DMS153 treated with DMSO at 0.1 percent for 48 hours (cell line): ENCODE results near the gene ADAM22.
"Not testable (repeated sequence)": the region's sequence is repeated elsewhere in the genome, so short reads cannot be mapped to it uniquely, and the experiment has no call there.

ENCODE experiments used
- DNase-seq: peaks from one replicate; lab custom pipeline; 2025; ENCODE audit not compliant: unreplicated experiment; lab: John Stamatoyannopoulos, UW

ADAM22 gene

DNA sequence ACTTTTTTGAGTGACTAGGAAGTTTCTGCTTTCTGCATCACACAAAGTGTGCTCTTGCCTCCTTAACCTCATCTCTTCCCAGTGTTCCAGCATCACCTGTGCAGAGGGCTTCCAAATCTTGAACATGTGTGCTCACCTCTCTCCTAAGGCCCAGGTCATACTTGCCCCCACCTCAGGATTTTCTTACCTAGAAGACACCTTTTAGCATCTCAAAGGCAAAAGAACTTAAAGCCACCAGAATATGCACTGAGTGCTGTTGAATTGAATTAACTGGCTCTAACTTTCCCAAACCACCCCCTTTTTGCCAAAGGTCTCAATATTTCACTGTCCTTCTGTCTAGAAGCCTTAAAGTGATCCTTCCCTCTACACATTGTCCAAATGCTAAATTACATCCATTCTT lies 219.3 kb downstream of the ADAM22 start:
- no peak for DNase-seq

DNA sequence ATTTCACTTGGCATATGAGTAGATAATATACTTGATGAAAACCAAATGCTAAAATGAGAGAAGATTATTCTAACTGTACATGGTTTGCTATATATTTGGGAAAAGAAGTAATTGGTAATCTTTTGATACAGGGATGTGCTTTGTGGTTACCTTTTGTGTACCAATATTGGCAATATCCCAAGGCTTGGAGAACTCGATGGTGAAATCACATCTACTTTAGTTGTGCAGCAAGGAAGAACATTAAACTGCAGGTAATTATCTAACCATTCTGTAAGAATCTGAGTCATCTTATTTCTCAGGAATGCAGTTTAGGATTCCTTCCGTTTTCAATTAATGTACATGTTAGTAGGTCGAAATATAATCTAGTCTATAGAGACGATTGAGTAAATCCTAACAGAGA lies 221.7 kb downstream of the ADAM22 start:
- DNase-seq: no peak

DNA sequence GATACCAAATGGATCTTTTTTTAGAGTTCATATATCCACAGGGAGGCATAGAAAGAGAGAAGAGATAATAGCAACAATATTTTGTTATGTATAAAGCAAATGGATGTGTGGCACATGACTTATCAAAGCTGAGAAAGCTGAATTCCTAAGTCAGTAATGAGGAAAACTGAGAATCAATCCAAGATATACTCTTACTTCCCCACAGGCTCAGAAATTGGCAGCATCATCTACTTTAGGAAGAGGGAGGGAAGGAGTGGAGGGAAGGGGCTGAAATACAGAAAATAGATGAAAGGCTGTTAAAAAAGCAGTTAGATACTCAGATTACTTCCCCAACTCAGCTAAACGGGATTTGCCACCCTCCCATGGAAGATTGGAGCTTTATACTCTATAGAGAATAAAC lies 222.3 kb downstream of the ADAM22 start:
- no peak for DNase-seq

DNA sequence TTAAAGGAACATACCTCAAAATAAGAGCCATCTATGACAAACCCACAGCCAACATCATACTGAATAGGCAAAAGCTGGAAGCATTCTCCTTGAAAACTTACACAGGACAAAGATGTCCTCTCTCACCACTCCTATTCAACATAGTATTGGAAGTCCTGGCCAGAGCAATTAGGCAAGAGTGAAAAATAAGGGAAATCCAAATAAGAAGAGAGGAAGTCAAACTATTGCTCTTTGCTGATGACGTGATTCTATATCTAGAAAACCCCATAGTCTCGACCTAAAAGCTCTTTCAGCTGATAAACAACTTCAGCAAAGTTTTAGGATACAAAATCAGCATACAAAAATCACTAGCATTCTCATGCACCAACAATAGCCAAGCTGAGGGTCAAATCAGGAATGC lies 225.7 kb downstream of the ADAM22 start:
- not testable (repeated sequence) for DNase-seq

DNA sequence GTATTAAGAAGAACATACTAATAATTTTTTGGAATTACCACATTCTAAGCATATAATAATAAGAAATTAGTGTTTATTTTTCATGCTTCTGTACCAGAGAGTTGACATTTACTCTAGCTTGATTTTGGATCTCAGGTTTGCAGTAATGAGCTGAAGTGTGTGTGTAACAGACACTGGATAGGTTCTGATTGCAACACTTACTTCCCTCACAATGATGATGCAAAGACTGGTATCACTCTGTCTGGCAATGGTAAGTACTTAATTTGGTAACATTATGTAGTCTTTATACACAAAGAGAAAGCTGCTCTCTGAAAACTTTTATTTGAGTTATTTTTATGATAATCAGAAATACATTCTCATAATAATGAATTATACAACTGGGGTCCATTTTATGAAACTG lies 231.6 kb downstream of the ADAM22 start:
- no peak for DNase-seq

DNA sequence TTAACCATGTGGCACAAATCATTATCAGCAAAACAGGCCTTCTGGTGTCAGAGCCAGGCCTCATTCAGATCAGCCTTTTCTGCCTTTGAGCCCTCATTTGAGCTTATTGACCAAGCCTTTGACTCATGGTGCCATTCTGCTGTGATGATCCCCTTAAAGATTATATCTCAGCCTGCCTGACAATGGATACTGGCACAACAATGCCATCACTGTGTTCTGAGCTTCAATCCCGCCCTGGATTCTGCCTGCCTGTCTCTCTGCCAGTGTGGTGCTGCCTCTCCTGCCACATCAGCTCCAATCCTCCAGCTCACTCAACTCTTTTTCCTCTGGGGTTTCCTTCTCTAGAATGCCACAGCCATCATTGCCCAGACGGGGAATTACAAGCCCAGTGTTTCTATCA lies 233.2 kb downstream of the ADAM22 start:
- no peak for DNase-seq

DNA sequence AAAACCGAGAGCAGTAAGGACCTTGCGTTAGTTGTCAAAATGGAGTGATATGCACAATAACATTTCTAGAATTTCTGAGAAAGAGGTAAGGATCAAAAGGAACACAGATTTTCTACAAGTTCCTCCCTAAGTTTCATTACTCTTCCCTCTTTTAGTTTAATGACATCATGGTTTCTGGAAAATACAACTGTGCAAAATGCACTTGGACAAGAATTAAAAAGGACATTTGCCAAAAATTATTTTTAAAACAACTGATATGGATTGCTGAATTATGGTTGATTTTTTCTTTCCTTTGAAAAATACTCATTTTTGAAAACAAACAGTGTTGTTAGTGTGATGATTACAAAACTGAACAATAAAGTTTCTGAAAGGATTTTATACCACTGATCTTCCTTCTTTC lies 233.7 kb downstream of the ADAM22 start:
- no peak for DNase-seq

DNA sequence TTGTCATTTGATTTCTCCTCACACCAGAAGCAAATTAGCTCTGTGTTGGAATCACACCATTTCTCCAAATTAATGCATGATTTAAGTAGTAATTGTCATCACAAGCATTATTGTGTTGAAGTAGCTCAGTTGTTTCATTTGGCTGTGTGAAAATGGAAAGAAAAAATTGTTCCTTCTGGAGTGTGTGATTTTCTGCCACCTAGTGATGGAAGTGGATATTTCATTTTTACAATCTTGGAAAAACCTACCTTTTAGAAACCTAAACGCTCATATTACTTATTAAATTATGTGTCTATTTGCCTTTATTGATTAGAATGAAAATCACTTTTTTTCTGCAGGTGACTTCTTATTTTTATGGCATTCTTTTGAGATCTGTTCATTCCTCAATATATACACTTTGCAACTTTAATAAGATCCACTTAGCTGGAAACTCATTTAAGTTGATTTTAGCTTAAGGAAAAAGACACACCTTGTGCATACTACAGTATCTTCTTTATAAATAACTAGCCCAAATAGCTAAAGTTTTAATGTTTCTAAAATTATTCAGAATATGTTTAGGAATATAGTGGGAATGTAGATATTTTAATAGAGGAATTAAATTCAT lies 235.8 kb downstream of the ADAM22 start:
- peak; percentile 10 for DNase-seq

DNA sequence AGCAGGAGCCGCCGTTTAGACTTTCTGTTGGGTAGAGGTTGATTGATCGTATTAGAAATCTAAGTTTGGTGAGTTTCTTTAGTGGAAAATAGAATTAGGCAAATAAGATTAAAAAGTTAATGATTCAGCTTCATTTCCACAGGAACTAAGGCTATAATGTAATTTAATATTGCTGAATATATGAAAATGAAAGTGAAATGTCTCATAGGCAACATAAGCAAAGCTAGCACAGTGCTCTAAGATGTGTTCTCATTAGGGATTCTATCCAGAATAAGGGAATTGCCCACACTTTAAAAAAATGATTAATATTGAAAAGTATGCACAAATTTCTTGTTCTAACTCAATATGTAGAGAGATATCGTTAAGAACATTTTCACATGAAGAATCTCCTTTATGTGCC lies 238.8 kb downstream of the ADAM22 start:
- no peak for DNase-seq

DNA sequence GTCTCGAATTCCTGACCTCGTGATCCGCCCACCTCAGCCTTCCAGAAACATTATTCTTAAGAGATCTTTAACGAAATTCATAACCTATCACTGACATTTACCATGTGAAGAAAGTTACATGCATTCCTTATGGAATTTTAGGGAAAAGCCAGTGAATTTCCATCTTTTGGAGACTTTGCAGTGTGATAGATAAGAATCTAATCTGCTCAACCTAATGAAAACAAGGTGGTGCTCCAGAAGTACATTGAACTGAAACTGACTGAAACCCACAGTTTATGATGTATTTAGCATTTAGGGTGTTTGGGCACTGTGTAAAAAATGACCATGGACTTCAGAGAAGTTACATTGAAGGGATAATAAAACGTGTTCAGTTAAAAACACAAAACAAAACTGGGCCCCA lies 242.1 kb downstream of the ADAM22 start:
- no peak for DNase-seq

DNA sequence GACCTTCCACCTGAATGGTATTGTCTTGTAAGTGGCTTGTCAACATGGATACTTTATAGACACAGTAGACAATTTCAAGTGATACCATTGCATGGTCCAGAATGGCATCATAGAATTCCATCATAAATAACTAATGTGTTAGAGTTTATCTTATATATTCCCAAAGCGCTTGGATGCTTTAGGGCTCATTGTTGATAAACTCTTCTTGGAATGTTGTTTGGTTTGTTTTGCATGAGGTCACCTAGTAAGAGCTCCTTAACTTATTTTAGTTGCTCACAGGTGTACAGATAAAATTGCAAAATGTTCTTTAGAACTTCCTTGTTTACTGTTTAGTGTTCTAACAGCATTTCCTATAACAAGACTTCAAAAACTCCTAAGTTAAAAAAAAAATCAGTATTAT lies 249.0 kb downstream of the ADAM22 start:
- no peak for DNase-seq

DNA sequence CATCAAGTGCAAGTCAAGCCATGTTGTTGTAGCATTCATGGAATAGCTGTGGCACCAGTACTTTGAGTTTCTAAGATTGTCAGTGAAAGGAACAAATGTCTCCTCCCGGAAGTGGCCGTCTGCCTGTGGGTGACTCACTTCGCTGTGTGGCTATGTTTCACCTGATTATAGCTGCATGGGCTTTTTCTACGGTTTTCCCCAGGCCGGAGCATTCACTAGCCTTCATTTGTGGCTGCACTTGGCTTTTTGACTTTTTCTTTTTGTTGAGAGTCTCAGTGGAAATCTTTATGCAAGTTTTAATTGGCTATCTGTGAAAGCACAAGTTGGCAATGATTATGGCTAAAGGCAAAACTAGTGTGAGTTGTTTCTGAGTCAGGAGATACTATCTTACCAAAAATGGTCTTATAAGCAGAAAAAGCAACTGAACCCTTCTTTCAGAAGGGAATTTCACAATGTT lies 250.8 kb downstream of the ADAM22 start:
- DNase-seq: no peak

DNA sequence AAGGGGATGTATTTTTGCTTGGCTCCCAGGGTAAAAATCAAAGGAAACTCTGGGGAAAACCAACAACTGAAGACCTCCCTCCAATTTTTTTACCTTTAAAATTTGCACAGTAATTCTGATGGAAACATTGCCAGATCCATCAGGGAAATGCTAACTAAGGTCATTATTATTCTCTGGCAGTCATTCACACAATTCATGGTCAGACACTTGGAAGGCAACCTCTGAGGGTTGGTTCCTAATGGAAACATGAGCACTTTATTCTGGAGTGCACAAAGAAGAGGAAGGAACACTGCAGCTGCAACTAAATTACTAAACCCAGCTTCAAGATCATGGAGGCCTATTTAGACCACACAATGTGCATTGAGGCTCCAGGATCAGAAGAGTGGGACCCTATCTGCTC lies 251.6 kb downstream of the ADAM22 start:
- no peak for DNase-seq

DNA sequence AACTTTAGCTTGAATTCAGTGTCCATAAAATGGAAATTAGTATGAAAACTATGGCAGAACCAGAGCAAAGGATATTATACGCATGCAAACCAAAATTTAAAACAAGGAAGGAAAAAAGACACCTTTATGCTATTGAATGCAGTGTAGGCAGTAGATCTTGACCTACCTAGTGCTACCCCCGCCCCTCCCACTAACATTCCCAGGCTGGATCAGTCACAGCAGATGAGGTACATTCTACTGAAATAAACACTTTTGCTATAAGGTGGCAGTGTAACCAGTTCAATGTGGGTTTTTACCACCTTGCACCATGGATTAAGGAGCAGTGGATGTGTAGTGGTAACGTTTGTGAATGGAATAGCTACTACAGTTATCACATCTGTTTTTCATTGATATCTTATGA lies 257.9 kb downstream of the ADAM22 start:
- no peak for DNase-seq

DNA sequence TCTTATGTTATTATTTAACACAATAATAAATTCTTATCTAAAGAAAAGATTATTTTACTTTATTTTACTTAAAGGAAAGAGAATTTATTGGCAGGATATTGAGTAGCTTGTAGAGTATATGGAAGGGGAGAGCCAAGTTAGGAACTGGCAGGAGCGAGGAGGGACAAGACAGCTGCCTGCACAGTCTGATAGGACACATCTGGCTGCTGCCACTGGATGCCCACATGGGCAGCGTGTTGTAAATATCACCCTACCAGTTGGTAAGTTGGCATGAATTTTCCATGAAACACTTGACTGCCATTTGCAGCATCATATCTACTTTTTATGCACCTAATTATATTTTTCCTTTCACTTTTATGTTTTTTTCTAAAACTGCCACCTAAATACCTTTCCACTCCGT lies 266.2 kb downstream of the ADAM22 start:
- no peak for DNase-seq

DNA sequence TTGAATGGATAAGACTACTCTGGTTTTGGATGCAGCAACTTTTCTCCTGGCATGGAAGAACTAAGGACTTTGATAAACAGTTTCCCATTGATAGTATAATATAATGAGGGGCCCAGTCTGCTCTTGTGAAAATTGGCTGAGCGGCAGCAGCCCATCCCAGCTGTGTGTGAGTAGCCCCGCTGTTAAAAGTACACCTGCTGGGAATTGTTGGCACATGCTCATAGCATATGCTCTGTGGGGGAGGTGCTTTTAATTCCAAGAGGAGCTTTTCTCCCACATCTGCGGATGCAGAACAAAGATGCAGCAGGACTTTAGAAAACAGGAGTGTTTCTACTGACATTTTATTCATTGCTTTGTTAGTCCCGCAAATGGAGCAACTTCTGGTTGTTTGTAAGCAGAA lies 266.7 kb downstream of the ADAM22 start:
- peak; percentile 22 for DNase-seq

DNA sequence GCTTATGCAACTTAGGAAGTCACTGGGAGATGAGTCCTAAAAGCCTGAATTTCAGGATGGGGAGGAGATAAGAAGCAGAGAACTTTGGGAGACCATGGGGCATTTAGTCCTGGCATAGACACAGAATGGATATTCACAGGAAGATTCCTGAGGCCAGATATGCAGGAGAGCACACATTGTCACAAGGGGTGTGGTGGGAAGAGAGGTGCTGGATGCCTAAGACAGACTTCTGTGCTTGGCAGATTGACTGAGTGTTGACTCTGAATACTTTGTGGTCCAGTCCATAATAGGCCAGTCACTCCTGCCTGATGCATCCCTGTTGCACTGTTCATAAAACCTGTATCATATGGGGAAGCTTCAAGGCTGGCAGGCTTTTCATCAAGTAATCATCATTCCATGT lies 267.3 kb downstream of the ADAM22 start:
- no peak for DNase-seq

DNA sequence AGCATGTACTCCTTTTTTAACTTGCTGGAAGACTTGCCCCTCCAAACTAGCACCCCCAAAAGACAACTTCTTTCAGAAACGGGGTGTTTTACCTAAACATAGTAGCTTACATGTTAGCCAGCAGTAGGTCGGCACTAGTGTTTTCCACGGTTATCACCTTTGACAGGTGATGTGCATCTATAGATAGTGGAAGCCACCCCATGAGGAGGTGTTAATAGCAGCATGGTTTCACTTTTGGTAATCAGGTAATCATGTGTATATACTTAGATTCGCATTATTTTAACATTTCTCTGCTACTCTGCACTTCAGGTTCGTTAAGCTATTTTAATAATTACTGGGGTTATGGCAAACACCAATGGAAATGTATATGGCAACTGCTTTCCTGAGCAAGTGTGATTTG lies 268.2 kb downstream of the ADAM22 start:
- DNase-seq: no peak

DNA sequence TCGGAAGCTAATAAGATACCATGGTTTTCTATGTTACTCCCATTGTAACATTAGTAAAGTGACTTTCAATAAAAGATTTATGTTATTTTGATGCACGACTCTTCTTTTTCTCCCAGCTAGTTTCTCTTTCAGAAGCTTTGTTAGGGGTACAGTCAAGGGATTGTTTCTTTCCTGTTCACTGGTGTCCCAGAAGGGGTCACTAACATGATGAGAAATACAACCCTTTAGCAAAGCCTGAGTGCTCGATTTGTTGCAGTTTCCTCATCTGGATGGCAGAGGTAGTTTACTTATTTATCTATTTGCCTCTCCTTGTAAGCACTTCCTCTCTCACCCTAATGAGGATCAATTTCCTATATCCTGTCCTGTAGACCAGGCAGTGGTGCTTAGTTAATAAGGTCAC lies 268.7 kb downstream of the ADAM22 start:
- no peak for DNase-seq

DNA sequence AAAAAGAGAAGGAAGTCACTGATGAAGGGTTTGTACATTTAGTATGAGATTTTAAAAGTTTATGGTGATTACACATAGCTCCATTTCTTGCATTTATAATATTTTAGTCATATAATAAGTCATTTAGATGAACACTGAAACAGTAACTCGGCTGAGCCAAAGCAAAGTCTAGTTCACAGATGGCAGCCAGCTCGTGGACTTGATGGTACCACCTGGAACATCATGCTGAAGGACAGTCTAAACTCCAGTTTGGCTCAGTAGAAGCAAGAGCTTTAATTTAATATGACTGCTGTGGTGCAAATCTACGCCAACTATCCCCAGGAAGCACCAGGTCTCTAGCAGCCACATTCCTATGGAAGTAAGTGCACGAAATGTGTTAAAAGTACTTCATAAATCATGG lies 269.4 kb downstream of the ADAM22 start:
- no peak for DNase-seq

DNA sequence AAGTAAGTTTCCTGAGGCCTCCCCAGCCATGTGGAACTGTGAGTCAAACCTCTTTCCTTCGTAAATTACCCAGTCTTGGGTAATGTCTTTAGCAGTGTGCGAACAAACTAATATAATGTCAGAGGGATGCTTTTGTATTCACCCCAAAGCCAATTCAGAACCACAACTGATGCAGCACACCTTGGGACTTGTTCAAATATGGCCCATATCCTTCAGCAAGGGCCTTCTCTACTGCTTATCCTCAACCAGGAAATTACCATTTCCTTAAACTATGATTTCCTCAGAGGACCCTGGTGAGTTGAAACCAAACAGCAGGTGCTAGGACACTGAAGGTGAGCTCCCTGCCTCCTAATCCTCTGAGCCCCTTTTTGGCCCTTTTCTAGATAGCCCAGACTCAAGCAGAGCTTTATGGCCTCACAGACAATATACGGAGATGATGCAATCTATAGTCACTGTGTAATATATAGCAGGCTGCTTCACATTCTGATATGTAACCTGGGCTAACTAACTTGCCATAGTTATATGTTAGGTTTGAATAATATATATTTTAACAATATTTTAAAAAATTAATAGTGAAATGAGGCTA lies 270.6 kb downstream of the ADAM22 start:
- no peak for DNase-seq

DNA sequence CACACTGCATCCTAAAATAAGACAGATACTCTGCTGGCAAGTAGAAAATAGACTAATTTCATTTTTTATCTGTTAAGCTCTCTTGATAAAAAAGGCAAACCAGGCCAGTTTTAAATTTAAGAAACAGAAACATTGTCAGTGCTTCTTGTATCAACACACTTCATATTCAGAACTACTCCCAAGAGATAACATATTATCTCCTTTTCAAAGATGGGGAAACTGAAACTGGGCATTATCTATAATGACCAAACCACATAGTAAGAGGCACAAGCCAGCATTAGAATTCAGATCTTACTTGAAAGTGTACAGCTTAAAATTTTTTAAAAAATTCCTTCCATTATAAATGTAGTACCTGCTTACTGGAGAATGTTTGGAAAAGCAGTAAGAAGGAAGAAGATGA lies 271.1 kb downstream of the ADAM22 start:
- DNase-seq: no peak

DNA sequence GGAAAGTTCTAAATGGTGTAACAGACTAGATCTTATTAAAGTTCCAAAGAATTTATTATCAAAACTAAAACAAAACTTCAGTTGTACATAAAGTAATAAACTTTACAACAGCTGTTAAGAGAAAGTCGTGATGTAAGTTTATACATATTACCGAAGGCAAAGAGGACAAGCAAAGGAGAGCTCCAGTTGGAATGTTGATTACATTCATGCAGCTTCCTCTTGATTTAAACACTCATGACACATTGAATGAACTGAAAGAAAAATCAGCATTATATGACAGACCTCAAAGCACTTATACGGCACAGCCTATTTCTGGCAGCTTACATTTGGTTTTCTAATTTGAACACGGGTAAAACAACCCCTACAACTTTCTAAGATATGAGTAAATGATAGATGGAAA lies 272.2 kb downstream of the ADAM22 start:
- no peak for DNase-seq
